Measurements from ENCODE around the gene GPX1.
"Not testable (repeated sequence)": the region's sequence is repeated elsewhere in the genome, so short reads cannot be mapped to it uniquely, and the experiment has no call there.

Gene GPX1

DNA sequence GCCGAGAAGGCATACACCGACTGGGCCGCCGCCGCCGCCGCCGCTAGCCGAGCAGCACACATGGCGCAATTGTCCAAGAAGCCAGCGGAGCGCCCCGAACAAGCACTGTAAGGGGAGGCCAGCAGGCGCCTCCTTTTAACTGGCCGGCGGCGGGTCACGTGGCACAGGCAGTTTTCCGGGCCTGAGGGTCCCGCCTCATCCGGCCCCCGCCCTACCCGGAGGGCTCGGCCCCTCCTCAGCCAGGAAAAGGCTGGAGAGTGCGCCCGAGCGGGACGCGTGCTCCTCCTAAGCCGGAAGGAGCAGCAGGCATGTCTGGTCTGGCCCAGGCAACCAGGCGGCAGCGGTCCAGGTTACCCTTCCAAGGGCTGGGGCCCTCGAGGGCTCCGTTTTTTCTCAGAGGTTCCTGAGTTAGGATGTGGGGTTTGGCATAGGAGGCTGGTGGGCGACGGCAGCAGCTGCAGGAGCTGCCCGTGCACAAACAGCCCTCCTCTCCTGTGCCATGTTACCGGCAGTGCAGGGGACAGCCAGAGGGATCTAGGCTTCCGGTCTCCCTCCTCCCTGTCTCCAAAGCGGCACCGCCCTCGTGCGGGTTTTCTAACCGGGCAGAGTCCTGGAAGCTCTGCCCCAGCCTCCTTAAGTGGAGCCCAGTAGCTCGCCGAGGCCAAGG, at the start of gene GPX1:
Gene GPX1, minus strand, starts transcription at position 137 of the 667 bp plus-strand sequence. Its CDS starts 75 bp downstream, at position 62.
- in situ Hi-C loops (cut with MboI; ENCODE audit: low sequenced_read_pairs, unreplicated experiment) = no loop called here

GRCh38 chr3:49406571-49407565, 48.7 kb upstream of the GPX1 start:
- in situ Hi-C loops (cut with MboI; ENCODE audit: low sequenced_read_pairs, unreplicated experiment) = no loop called here
- TF ChIP-seq, protein P1, sequence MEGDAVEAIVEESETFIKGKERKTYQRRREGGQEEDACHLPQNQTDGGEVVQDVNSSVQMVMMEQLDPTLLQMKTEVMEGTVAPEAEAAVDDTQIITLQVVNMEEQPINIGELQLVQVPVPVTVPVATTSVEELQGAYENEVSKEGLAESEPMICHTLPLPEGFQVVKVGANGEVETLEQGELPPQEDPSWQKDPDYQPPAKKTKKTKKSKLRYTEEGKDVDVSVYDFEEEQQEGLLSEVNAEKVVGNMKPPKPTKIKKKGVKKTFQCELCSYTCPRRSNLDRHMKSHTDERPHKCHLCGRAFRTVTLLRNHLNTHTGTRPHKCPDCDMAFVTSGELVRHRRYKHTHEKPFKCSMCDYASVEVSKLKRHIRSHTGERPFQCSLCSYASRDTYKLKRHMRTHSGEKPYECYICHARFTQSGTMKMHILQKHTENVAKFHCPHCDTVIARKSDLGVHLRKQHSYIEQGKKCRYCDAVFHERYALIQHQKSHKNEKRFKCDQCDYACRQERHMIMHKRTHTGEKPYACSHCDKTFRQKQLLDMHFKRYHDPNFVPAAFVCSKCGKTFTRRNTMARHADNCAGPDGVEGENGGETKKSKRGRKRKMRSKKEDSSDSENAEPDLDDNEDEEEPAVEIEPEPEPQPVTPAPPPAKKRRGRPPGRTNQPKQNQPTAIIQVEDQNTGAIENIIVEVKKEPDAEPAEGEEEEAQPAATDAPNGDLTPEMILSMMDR (IDR thresholded peaks at IDR 0.05; ENCODE audit: borderline replicate concordance, control extremely low read depth, extremely low read depth, insufficient read depth, missing control alignments) = no peak
- DNase-seq (ENCODE audit: low spot score) = no peak

More for the DNA sequence above, at the start of gene GPX1:
- peak; percentile 92 for DNase-seq (ENCODE audit: low spot score)
- TF ChIP-seq, protein P1 (IDR thresholded peaks at IDR 0.05; ENCODE audit: borderline replicate concordance, control extremely low read depth, extremely low read depth, insufficient read depth, missing control alignments) = no peak

DNA sequence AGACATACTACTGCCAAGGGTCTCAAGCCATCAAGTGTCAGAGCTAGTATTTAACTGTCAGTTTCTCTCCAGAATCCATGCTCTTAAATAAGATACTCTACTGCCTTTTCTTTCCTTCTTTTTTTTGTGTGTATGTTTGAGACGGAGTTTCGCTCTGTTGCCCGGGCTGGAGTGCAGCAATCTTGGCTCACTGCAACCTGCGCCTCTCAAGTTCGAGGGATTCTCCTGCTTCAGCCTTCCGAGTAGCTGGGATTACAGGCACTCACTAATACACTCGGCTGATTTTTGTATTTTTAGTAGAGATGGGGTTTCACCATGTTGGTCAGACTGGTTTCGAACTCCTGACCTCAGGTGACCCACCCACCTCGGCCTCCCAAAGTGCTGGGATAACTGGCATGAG, 47.4 kb upstream of the GPX1 start:
- in situ Hi-C loops (cut with MboI; ENCODE audit: low sequenced_read_pairs, unreplicated experiment) = not testable (repeated sequence)

GRCh38 chr3:49403891-49404290, 45.7 kb upstream of the GPX1 start:
- in situ Hi-C loops (cut with MboI; ENCODE audit: low sequenced_read_pairs, unreplicated experiment) = no loop called here
- TF ChIP-seq, protein P1 (IDR thresholded peaks at IDR 0.05; ENCODE audit: borderline replicate concordance, control extremely low read depth, extremely low read depth, insufficient read depth, missing control alignments) = no peak

More for the DNA sequence above, 47.4 kb upstream of the GPX1 start:
- DNase-seq (ENCODE audit: low spot score) = not testable (repeated sequence)

DNA sequence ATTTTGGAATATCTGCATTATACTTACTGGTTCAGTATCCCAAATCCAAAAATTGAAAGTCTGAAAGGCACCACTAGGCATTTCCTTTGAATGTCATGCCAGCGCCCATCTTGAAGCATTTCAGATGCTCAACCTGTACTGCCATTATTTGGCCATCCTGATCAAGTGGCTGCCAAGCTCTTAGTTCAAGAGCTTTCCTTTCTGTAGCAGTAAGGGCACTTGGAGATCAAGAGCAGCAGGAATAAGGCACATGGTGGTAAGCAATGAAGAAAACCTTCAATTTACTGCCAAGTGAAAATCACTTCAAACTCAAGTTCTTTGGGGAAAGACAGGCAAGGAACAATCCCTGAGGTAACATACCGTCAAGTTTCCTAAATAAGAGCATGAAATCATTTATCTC, 43.6 kb upstream of the GPX1 start:
- TF ChIP-seq, protein P1 (IDR thresholded peaks at IDR 0.05; ENCODE audit: borderline replicate concordance, control extremely low read depth, extremely low read depth, insufficient read depth, missing control alignments) = no peak
- in situ Hi-C loops (cut with MboI; ENCODE audit: low sequenced_read_pairs, unreplicated experiment) = no loop called here
- no peak for DNase-seq (ENCODE audit: low spot score)

More at GRCh38 chr3:49403891-49404290, 45.7 kb upstream of the GPX1 start:
- DNase-seq (ENCODE audit: low spot score) = no peak

DNA sequence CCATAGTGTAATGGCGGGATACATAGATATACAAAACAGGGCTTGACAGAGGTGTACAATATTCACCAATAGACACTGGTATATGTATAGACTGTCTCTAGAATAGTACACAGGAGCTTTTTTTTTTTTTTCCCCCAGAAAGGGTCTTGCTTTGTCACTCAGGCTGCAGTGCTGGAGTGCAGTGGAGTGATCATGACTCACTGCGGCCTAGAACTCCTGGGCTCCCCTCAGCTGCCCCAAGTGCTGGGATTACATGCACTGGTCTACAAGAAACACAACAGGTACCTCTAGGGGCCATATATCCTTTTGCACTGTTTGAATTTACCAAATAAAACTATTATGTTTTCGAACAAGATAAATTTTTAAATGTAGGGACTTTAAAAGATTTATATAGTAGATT, 41.3 kb upstream of the GPX1 start:
- DNase-seq (ENCODE audit: low spot score) = no peak
- TF ChIP-seq, protein P1 (IDR thresholded peaks at IDR 0.05; ENCODE audit: borderline replicate concordance, control extremely low read depth, extremely low read depth, insufficient read depth, missing control alignments) = no peak
- in situ Hi-C loops (cut with MboI; ENCODE audit: low sequenced_read_pairs, unreplicated experiment) = no loop called here
